Measurements from ENCODE around the gene PEDS1.

GRCh38 chr20:50193199-50193835 is 39.8 kb upstream of the PEDS1 start:
- TF ChIP-seq POLR2AphosphoS5 (IDR thresholded peaks at IDR 0.05; ENCODE audit: low read depth, low read length) (no peak), POLR2A (IDR thresholded peaks at IDR 0.05; ENCODE audit: low read depth, low read length) (no peak)
